ENCODE measurements around the gene BCKDK. TPM values are rescaled to one million over a fixed set of nuclear protein-coding genes. Genes with fewer than 3 reads are reported as not detected.

BCKDK gene
- total RNA-seq, 2 experiments from 2014 or later = 39.0 to 40.4 TPM

GRCh38 chr16:31076319-31076718 lies 31.9 kb upstream of the BCKDK start:
- peaks cover 38% of the 10 kb centered on the region for H3K79me2 ChIP-seq (ENCODE audit: insufficient read depth, low read depth, low read length)
- H3K27ac ChIP-seq (ENCODE audit: low read depth, low read length, poor library complexity, severe bottlenecking) = no peak overlapping the region
- no TSS peak for BruUV-seq (replicated peaks)
- H3K4me2 ChIP-seq (ENCODE audit: low read length) = no peak overlapping the region
- H3K4me1 ChIP-seq (ENCODE audit: insufficient read depth, low read length, poor library complexity, severe bottlenecking) = peaks cover 15% of the 10 kb centered on the region
- CTCF ChIA-PET (ENCODE audit: unreplicated experiment) = interaction anchor here (1.2 kb wide), 1 partner anchor 65 kb away, joined by 4 read pairs; no protein-coding TSS in a partner anchor
- intact Hi-C loops (cut with micrococcal nuclease; ENCODE audit: unreplicated experiment) = no loop called here
- H3K36me3 ChIP-seq (ENCODE audit: insufficient read depth, low read length) = peaks cover 54% of the 10 kb centered on the region
- H4K20me1 ChIP-seq (ENCODE audit: insufficient read depth, low read length) = no peaks in the 10 kb centered on the region
- no peaks in the 10 kb centered on the region for H3K9me3 ChIP-seq (ENCODE audit: low read length)
- TF ChIP-seq CTCF (conservative IDR thresholded peaks at IDR 0.05; ENCODE audit: low read length) = no peak
- no peak for TF ChIP-seq EZH2phosphoT487 (IDR thresholded peaks at IDR 0.05; ENCODE audit: borderline replicate concordance, low read depth, low read length)
- no peaks in the 10 kb centered on the region for H3K9me2 ChIP-seq (ENCODE audit: insufficient read depth, low read length)
- H3K4me3 ChIP-seq (ENCODE audit: low read depth, low read length, poor library complexity, severe bottlenecking) = no peak overlapping the region
- no peak overlapping the region for H2AFZ ChIP-seq (ENCODE audit: low read length)
- DNase-seq (ENCODE audit: low spot score) = no peak
- POLR2A ChIA-PET = no interaction called here

GRCh38 chr16:31077024-31077423 lies 31.2 kb upstream of the BCKDK start:
- DNase-seq (ENCODE audit: low spot score) = no peak
- no peak overlapping the region for H3K27ac ChIP-seq (ENCODE audit: low read depth, low read length, poor library complexity, severe bottlenecking)
- intact Hi-C loops (cut with micrococcal nuclease; ENCODE audit: unreplicated experiment) = no loop called here
- POLR2A ChIA-PET = no interaction called here
- H3K79me2 ChIP-seq (ENCODE audit: insufficient read depth, low read depth, low read length) = peaks cover 31% of the 10 kb centered on the region
- no peak overlapping the region for H3K4me2 ChIP-seq (ENCODE audit: low read length)
- no peak overlapping the region for H2AFZ ChIP-seq (ENCODE audit: low read length)
- no peak overlapping the region for H3K4me3 ChIP-seq (ENCODE audit: low read depth, low read length, poor library complexity, severe bottlenecking)
- CTCF ChIA-PET (ENCODE audit: unreplicated experiment) = no interaction called here
- no TSS peak for BruUV-seq (replicated peaks)
- H3K9me2 ChIP-seq (ENCODE audit: insufficient read depth, low read length) = no peaks in the 10 kb centered on the region
- peaks cover 9% of the 10 kb centered on the region for H3K4me1 ChIP-seq (ENCODE audit: insufficient read depth, low read length, poor library complexity, severe bottlenecking)
- no peaks in the 10 kb centered on the region for H4K20me1 ChIP-seq (ENCODE audit: insufficient read depth, low read length)
- H3K9me3 ChIP-seq (ENCODE audit: low read length) = no peaks in the 10 kb centered on the region
- peaks cover 61% of the 10 kb centered on the region for H3K36me3 ChIP-seq (ENCODE audit: insufficient read depth, low read length)
- no peak for TF ChIP-seq CTCF (conservative IDR thresholded peaks at IDR 0.05; ENCODE audit: low read length)
- no peak for TF ChIP-seq EZH2phosphoT487 (IDR thresholded peaks at IDR 0.05; ENCODE audit: borderline replicate concordance, low read depth, low read length)

GRCh38 chr16:31077592-31078396 lies 30.4 kb upstream of the BCKDK start:
- Histone ChIP-seq H3K4me3 (ENCODE audit: low read depth, low read length, poor library complexity, severe bottlenecking) (no peak overlapping the region), H3K79me2 (ENCODE audit: insufficient read depth, low read depth, low read length) (peaks cover 23% of the 10 kb centered on the region), H3K27ac (ENCODE audit: low read depth, low read length, poor library complexity, severe bottlenecking) (no peak overlapping the region), H2AFZ (ENCODE audit: low read length) (no peak overlapping the region), H3K9me3 (ENCODE audit: low read length) (no peaks in the 10 kb centered on the region), H3K4me1 (ENCODE audit: insufficient read depth, low read length, poor library complexity, severe bottlenecking) (peaks cover 7% of the 10 kb centered on the region), H4K20me1 (ENCODE audit: insufficient read depth, low read length) (no peaks in the 10 kb centered on the region), H3K36me3 (ENCODE audit: insufficient read depth, low read length) (peaks cover 66% of the 10 kb centered on the region), H3K4me2 (ENCODE audit: low read length) (no peak overlapping the region), H3K9me2 (ENCODE audit: insufficient read depth, low read length) (no peaks in the 10 kb centered on the region)
- DNase-seq (ENCODE audit: low spot score) = no peak
- ChIA-PET POLR2A (interaction anchor here (0.5 kb wide), 1 partner anchor 178 kb away, joined by 4 read pairs; no protein-coding TSS in a partner anchor), CTCF (ENCODE audit: unreplicated experiment) (no interaction called here)
- no TSS peak for BruUV-seq (replicated peaks)
- no peak for TF ChIP-seq CTCF (conservative IDR thresholded peaks at IDR 0.05; ENCODE audit: low read length)
- no peak for TF ChIP-seq EZH2phosphoT487 (IDR thresholded peaks at IDR 0.05; ENCODE audit: borderline replicate concordance, low read depth, low read length)
- intact Hi-C loops (cut with micrococcal nuclease; ENCODE audit: unreplicated experiment) = no loop called here
